CD4-positive, CD25-positive, alpha-beta regulatory T cell (primary cell): ENCODE data around the gene PPP2R5A. TPM values are rescaled to one million over a fixed set of nuclear protein-coding genes. Genes with fewer than 3 reads are reported as not detected.

Experiments
- ATAC-seq, 2 donors: fragments of 150-1000 bp; cut with Tn5 transposase; one replicate each; pipeline ENCODE4 v1.10.0; 2021; ENCODE audit warnings: low read depth in 2 of 2, moderate number of reproducible peaks in 2 of 2, moderate library complexity in 1 of 2
- DNase-seq, 3 donors: peaks; one replicate each; pipeline versions ENCODE4 v3.0.0 to v3.0.0-alpha.2; 2012 to 2022; ENCODE audit warnings: mixed read lengths in 1 of 3
- H3K27ac ChIP-seq: one replicate; pipeline ENCODE4 v1.7.0; 2013; ENCODE audit warnings: mild to moderate bottlenecking, low read length; ENCODE audit not compliant: insufficient read depth, poor library complexity, severe bottlenecking
- H3K27me3 ChIP-seq: one replicate; pipeline ENCODE4 v1.7.0; 2013; ENCODE audit warnings: low read length; ENCODE audit not compliant: control insufficient read depth, insufficient read depth
- H3K36me3 ChIP-seq: one replicate; pipeline ENCODE4 v1.7.0; 2013; ENCODE audit warnings: mild to moderate bottlenecking, low read length, moderate library complexity; ENCODE audit not compliant: control insufficient read depth, insufficient read depth
- H3K4me1 ChIP-seq: 2 replicates; pipeline ENCODE4 v1.7.0; 2013; ENCODE audit warnings: mild to moderate bottlenecking, low read length; ENCODE audit not compliant: insufficient read depth, control insufficient read depth, poor library complexity, severe bottlenecking
- H3K4me3 ChIP-seq: one replicate; pipeline ENCODE4 v1.7.0; 2013; ENCODE audit warnings: low read depth, mild to moderate bottlenecking, low read length, moderate library complexity
- H3K9me3 ChIP-seq, 2 experiments: 1 replicate in 1 of 2; 2 replicates in 1 of 2; pipeline ENCODE4 v1.7.0; 2013; ENCODE audit warnings: low read length in 2 of 2, mild to moderate bottlenecking in 1 of 2, moderate library complexity in 1 of 2; ENCODE audit not compliant: control insufficient read depth in 2 of 2
- H3K27ac Mint-ChIP-seq, 3 donors: one replicate each; pipeline ENCODE4 v1.8.0; 2020 to 2022; ENCODE audit warnings: mild to moderate bottlenecking in 3 of 3, mixed read lengths in 3 of 3, moderate library complexity in 2 of 3
- H3K27me3 Mint-ChIP-seq: one replicate; pipeline ENCODE4 v1.8.0; 2022; ENCODE audit warnings: mild to moderate bottlenecking, mixed read lengths
- H3K36me3 Mint-ChIP-seq: one replicate; pipeline ENCODE4 v1.8.0; 2020; ENCODE audit warnings: mixed read lengths
- H3K4me1 Mint-ChIP-seq, 4 donors: one replicate each; pipeline ENCODE4 v1.8.0; 2020 to 2022; ENCODE audit warnings: mixed read lengths in 4 of 4, mild to moderate bottlenecking in 1 of 4
- H3K4me3 Mint-ChIP-seq, 4 donors: one replicate each; pipeline ENCODE4 v1.8.0; 2020 to 2022; ENCODE audit warnings: mild to moderate bottlenecking in 4 of 4, mixed read lengths in 4 of 4, moderate library complexity in 3 of 4
- H3K9me3 Mint-ChIP-seq, 7 donors: one replicate each; pipeline ENCODE4 v1.8.0; 2020 to 2022; ENCODE audit warnings: mixed read lengths in 7 of 7, mild to moderate bottlenecking in 3 of 7, moderate library complexity in 2 of 7
- polyA plus RNA-seq, 4 donors: library from polyadenylated mRNA; unstranded; fragments of 300-500 nt; fragmentation: Illumina TruSeq; gene quantifications; one replicate each; pipeline ENCODE4 v1.2.3, GENCODE V29; 2021
- total RNA-seq: library from RNA; stranded (reverse); gene quantifications from one replicate; pipeline ENCODE4 v1.2.3, GENCODE V29; 2022

The PPP2R5A gene
- total and polyA plus RNA-seq, 5 donors from 2014 or later: 41.6 to 64.6 (median 48.5) TPM

DNA sequence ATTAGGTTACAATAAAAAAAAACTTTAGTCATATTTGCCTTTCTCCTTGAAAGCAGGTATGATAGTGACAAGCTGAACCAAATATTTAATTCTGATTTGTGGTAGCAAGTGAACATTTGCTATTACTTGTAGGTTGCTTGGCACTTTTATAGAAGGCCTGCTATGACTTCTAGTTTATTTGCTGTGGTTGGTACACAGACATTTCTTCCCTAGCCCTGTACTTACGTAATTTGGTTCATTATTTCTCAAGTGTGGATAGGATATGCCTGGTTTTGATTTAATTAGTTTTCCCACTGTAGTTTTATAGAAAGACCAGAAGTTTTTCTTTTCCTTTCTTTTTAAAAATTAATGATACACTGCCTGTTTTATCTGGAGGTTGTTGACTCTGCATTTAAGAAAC lies 55.9 kb downstream of the PPP2R5A start:
- peaks cover 12% of the 10 kb centered on the region for H3K36me3 Mint-ChIP-seq
- ATAC-seq: no peak
- H3K9me3 Mint-ChIP-seq: no peaks in the 10 kb centered on the region
- H3K27ac Mint-ChIP-seq: peak overlapping the region in 2 of 3 donors; percentile 5 to 12
- H3K4me3 Mint-ChIP-seq: no peak overlapping the region
- no peak overlapping the region for H3K4me3 ChIP-seq
- H3K27ac ChIP-seq: no peak overlapping the region
- peaks cover 57% of the 10 kb centered on the region for H3K36me3 ChIP-seq
- H3K27me3 Mint-ChIP-seq: no peaks in the 10 kb centered on the region
- no peaks in the 10 kb centered on the region for H3K4me1 ChIP-seq
- H3K9me3 ChIP-seq: no peaks in the 10 kb centered on the region
- no peaks in the 10 kb centered on the region for H3K27me3 ChIP-seq
- H3K4me1 Mint-ChIP-seq: peaks cover 21 to 31% (median 23%) of the 10 kb centered on the region in 4 donors
- no peak for DNase-seq

DNA sequence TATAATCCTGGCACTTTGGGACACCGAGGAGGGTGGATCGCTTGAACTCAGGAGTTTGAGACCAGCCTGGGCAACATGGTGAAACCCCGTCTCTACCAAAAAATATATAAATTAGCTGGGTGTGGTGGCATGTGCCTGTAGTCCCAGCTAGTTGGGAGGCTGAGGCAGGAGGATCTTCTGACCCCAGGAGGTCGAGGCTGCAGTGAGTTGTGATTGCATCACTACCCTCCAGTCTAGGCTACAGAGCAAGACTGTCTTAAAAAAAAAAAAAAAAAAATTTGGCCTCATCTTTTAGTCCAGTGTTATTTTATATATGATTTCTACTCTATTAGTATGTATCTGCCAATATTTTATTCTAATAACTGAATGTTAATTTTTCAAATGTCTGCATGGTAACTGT lies 59.7 kb downstream of the PPP2R5A start:
- no peak overlapping the region for H3K27ac ChIP-seq
- Mint-ChIP-seq H3K4me3 (no peak overlapping the region), H3K36me3 (peaks cover 22% of the 10 kb centered on the region), H3K4me1 (peaks cover 19 to 33% (median 21%) of the 10 kb centered on the region in 4 donors), H3K27me3 (no peaks in the 10 kb centered on the region), H3K27ac (no peak overlapping the region), H3K9me3 (no peaks in the 10 kb centered on the region)
- no peaks in the 10 kb centered on the region for H3K27me3 ChIP-seq
- H3K4me3 ChIP-seq: no peak overlapping the region
- peaks cover 71% of the 10 kb centered on the region for H3K36me3 ChIP-seq
- DNase-seq (no peak), ATAC-seq (no peak)
- no peaks in the 10 kb centered on the region for H3K4me1 ChIP-seq
- no peaks in the 10 kb centered on the region for H3K9me3 ChIP-seq

DNA sequence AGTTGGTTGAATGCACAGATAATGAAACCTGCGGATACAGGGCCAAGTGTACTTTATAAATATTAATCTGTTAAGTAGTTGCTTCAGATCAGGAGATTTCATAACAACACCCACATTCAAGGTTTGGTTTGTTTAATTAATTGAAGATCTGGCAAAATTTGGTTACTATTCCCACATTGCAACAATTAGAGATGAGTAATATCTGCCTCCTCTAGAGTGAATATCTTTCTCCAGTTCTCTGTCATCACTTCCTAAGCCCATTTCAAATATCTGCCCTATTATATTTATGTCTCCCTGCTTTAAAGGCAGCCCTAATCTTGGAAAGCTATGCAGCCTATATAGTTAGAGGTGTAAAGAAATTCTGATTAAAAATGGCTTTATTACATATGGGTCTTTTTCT lies 61.4 kb downstream of the PPP2R5A start:
- H3K4me3 Mint-ChIP-seq: no peak overlapping the region

DNA sequence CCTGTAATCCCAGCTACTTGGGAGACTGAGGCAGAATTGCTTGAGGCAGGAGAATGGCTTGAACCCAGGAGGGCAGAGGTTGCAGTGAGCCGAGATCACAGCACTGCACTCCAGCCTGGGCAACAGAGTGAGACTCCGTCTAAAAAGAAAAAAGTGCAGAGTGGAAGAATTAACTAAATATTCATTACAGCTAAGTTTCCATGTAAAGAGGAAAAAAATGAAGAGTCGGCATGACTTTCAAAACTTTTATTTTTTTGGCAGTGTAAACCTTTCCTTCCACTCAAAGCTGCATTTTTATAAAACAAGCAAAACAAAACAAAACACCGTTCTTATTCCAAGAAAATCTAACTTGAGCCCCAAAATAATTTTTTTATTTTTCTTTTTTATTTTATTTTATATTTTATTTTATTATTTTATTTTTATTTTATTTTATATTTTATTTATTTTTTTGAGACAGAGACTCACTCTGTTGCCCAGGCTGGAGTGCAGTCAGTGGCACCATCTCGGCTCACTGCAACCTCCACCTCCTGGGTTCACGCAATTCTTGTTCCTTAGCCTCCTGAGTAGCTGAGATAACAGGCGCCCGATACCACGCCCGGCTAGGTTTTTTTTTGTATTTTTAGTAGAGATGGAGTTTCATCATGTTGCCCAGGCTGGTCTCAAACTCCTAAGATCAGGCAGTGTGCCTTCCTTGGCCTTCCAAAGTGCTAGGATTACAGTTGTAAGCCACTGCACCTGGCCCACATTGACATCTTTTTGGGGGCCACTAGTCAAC lies 66.6 kb downstream of the PPP2R5A start:
- peaks cover 52% of the 10 kb centered on the region for H3K36me3 ChIP-seq
- H3K4me1 Mint-ChIP-seq: peaks cover 2 to 6% (median 4%) of the 10 kb centered on the region in 4 donors
- no peak overlapping the region for H3K27ac ChIP-seq
- H3K27me3 ChIP-seq: no peaks in the 10 kb centered on the region
- no peaks in the 10 kb centered on the region for H3K4me1 ChIP-seq
- no peaks in the 10 kb centered on the region for H3K27me3 Mint-ChIP-seq
- H3K36me3 Mint-ChIP-seq: peaks cover 20% of the 10 kb centered on the region
- H3K4me3 Mint-ChIP-seq: no peak overlapping the region
- no peaks in the 10 kb centered on the region for H3K9me3 Mint-ChIP-seq
- no peak for ATAC-seq
- H3K4me3 ChIP-seq: no peak overlapping the region
- no peaks in the 10 kb centered on the region for H3K9me3 ChIP-seq
- no peak for DNase-seq
- H3K27ac Mint-ChIP-seq: no peak overlapping the region

More for the DNA sequence above, 61.4 kb downstream of the PPP2R5A start:
- ATAC-seq (no peak), DNase-seq (no peak)
- Histone ChIP-seq H3K9me3 (no peaks in the 10 kb centered on the region), H3K27ac (no peak overlapping the region), H3K4me1 (no peaks in the 10 kb centered on the region), H3K36me3 (peaks cover 69% of the 10 kb centered on the region), H3K4me3 (no peak overlapping the region), H3K27me3 (no peaks in the 10 kb centered on the region)
- peaks cover 25% of the 10 kb centered on the region for H3K36me3 Mint-ChIP-seq
- H3K27me3 Mint-ChIP-seq: no peaks in the 10 kb centered on the region
- no peaks in the 10 kb centered on the region for H3K9me3 Mint-ChIP-seq
- H3K4me1 Mint-ChIP-seq: peaks cover 8 to 21% (median 11%) of the 10 kb centered on the region in 4 donors
- no peak overlapping the region for H3K27ac Mint-ChIP-seq

DNA sequence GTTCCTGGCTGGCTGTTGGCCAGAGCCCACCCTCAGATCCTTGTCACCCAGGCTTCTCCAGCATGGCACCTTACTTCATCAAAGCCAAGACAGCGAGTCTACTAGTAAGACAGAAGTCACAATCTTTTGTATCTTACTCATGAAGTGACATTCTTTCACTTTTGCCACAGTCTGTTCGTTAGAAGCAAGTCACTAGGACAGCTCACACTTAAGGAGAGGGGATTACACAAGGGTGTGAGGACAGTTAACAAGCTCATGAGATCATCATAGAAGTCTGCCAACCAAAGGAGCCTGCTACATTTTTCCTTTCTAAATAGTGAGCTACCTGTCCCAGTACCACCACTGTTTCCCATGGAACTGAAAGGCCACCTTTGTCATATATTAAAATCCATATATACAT lies 68.0 kb downstream of the PPP2R5A start:
- no peaks in the 10 kb centered on the region for H3K27me3 Mint-ChIP-seq
- H3K36me3 Mint-ChIP-seq: peaks cover 16% of the 10 kb centered on the region
- no peak for ATAC-seq
- peaks cover 53% of the 10 kb centered on the region for H3K36me3 ChIP-seq
- H3K4me1 ChIP-seq: no peaks in the 10 kb centered on the region
- H3K27ac Mint-ChIP-seq: peak overlapping the region in 2 of 3 donors; percentile 39 to 50
- H3K4me3 ChIP-seq: no peak overlapping the region
- DNase-seq: no peak
- H3K9me3 Mint-ChIP-seq: no peaks in the 10 kb centered on the region
- H3K4me3 Mint-ChIP-seq: peak overlapping the region in 1 of 4 donors; percentile 89
- no peak overlapping the region for H3K27ac ChIP-seq
- H3K4me1 Mint-ChIP-seq: peaks cover 0 to 4% (median 2%) of the 10 kb centered on the region in 4 donors
- H3K27me3 ChIP-seq: no peaks in the 10 kb centered on the region
- no peaks in the 10 kb centered on the region for H3K9me3 ChIP-seq

DNA sequence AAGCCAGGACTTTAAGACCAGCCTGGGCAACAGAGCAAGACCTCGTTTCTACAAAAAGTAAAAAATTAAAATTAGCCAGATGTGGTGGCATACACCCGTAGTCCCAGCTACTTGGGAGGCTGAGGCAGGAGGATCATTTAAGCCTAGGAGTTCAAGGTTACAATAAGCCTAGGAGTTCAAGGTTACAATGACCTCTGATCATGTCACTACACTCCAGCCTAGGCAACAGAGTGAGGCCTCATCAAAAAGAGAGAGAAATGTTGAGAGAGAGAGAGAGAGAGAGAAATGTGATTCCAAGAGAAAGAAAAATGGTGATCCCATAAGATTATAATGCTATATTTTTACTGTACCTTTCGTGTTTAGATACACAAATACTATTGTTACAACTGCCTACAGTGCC lies 69.3 kb downstream of the PPP2R5A start:
- Histone ChIP-seq H3K27me3 (no peaks in the 10 kb centered on the region), H3K9me3 (no peaks in the 10 kb centered on the region), H3K4me1 (no peaks in the 10 kb centered on the region), H3K4me3 (no peak overlapping the region), H3K27ac (no peak overlapping the region), H3K36me3 (peaks cover 54% of the 10 kb centered on the region)
- H3K9me3 Mint-ChIP-seq: no peaks in the 10 kb centered on the region
- peaks cover 18% of the 10 kb centered on the region for H3K36me3 Mint-ChIP-seq
- no peak for ATAC-seq
- H3K4me1 Mint-ChIP-seq: peaks cover 0 to 4% (median 2%) of the 10 kb centered on the region in 4 donors
- H3K27me3 Mint-ChIP-seq: no peaks in the 10 kb centered on the region
- H3K27ac Mint-ChIP-seq: peak overlapping the region in 1 of 3 donors; percentile 73
- no peak overlapping the region for H3K4me3 Mint-ChIP-seq
- no peak for DNase-seq

- Mint-ChIP-seq H3K27ac (no peak overlapping the region), H3K4me1 (peaks cover 2 to 7% (median 4%) of the 10 kb centered on the region in 4 donors)
- ATAC-seq: no peak
Measured at GRCh38 chr1:212355230-212355969, 70.2 kb downstream of the PPP2R5A start.

More at GRCh38 chr1:212355230-212355969, 70.2 kb downstream of the PPP2R5A start:
- Histone ChIP-seq H3K27me3 (no peaks in the 10 kb centered on the region), H3K4me1 (no peaks in the 10 kb centered on the region), H3K27ac (no peak overlapping the region), H3K4me3 (no peak overlapping the region), H3K36me3 (peaks cover 60% of the 10 kb centered on the region), H3K9me3 (no peaks in the 10 kb centered on the region)
- H3K36me3 Mint-ChIP-seq: peaks cover 23% of the 10 kb centered on the region
- H3K27me3 Mint-ChIP-seq: no peaks in the 10 kb centered on the region
- DNase-seq: no peak
- no peak overlapping the region for H3K4me3 Mint-ChIP-seq
- no peaks in the 10 kb centered on the region for H3K9me3 Mint-ChIP-seq
